H1 (cell line): ENCODE measurements around the gene HSPA4. TPM values are rescaled to one million over a fixed set of nuclear protein-coding genes. Genes with fewer than 3 reads are reported as not detected.

ENCODE experiments used
- EP300 ChIP-seq, 2 experiments: IDR thresholded peaks; 1 replicate in 1 of 2; 2 replicates in 1 of 2; pipeline ENCODE4 v1.6.1; 2011 to 2012; ENCODE audit warnings: low read depth in 2 of 2, low read length in 2 of 2, mild to moderate bottlenecking in 2 of 2, borderline replicate concordance in 1 of 2, inconsistent platforms in 1 of 2, moderate library complexity in 1 of 2
- KDM1A ChIP-seq: fragments of 200-600, 300-600 bp; sonication (generic); IDR thresholded peaks from 2 replicates; pipeline ENCODE4 v1.7.1; 2016; ENCODE audit warnings: mild to moderate bottlenecking, low read length, borderline replicate concordance
- SIRT6 ChIP-seq: IDR thresholded peaks from one replicate; pipeline ENCODE4 v1.7.1; 2012; ENCODE audit warnings: low read length, inconsistent platforms
- polyA plus RNA-seq, 7 experiments: library from polyadenylated mRNA; depleted of rRNA in 3 of 7; stranded (reverse) in 5 of 7; unstranded in 2 of 7; fragments of >200 nt in 5 of 7; fragments of 200-250 nt in 2 of 7; gene quantifications; 1 replicate in 5 of 7; 2 replicates in 1 of 7; 4 replicates in 1 of 7; pipeline versions ENCODE4 v1.2.1 to v1.2.3, GENCODE V29; 2011 to 2013; ENCODE audit warnings: missing spikeins in 2 of 7, mixed read lengths in 2 of 7
- total RNA-seq: library from RNA; stranded (reverse); fragmentation: NEBNext Ultra II Directional; extraction: Animal tissue kit (Norgen Biotek cat#: 25700); gene quantifications from 2 replicates; pipeline ENCODE4 v1.2.1, GENCODE V29; 2021
- TF ChIP-seq, protein P1 (sequence below): fragments of 300-600 bp; sonication (generic); IDR thresholded peaks from 2 replicates; pipeline ENCODE4 v1.7.1; 2012; ENCODE audit warnings: low read length, moderate library complexity, mild to moderate bottlenecking, inconsistent platforms; ENCODE audit not compliant: insufficient replicate concordance
- TF ChIP-seq, protein P2 (sequence below), 3 experiments: IDR thresholded peaks; 1 replicate in 2 of 3; 2 replicates in 1 of 3; pipeline versions ENCODE4 v1.5.1 to v1.6.1; 2011; ENCODE audit warnings: low read length in 3 of 3, mild to moderate bottlenecking in 3 of 3, inconsistent platforms in 2 of 3, low read depth in 1 of 3, moderate library complexity in 1 of 3; ENCODE audit not compliant: insufficient read depth in 1 of 3; ENCODE audit errors: control extremely low read depth in 1 of 3

The HSPA4 gene
- total and polyA plus RNA-seq, 2 of the 8 experiments (the other 6 are each of a cell fraction or from before 2014, with no cell fraction given) = 28.9 to 445 TPM

DNA sequence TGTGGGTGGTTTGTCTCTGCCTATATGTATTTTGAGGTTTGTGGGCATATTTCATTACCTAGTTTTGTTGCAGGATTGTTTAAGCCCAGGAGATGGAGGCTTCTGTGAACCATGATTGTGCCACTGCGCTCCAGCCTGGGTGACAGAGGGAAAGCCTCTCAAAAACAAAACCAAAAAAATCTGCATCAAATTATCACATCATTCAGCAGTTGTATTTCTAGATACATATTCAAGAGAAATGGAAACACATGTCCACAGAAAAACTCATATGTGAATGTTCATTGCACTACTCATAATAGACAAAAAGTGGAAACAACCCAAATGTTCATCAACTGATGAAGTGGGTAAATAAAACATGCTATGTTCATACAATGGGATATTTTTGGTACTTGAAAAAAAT, 29.9 kb downstream of the HSPA4 start (continued):
- TF ChIP-seq, protein P1, sequence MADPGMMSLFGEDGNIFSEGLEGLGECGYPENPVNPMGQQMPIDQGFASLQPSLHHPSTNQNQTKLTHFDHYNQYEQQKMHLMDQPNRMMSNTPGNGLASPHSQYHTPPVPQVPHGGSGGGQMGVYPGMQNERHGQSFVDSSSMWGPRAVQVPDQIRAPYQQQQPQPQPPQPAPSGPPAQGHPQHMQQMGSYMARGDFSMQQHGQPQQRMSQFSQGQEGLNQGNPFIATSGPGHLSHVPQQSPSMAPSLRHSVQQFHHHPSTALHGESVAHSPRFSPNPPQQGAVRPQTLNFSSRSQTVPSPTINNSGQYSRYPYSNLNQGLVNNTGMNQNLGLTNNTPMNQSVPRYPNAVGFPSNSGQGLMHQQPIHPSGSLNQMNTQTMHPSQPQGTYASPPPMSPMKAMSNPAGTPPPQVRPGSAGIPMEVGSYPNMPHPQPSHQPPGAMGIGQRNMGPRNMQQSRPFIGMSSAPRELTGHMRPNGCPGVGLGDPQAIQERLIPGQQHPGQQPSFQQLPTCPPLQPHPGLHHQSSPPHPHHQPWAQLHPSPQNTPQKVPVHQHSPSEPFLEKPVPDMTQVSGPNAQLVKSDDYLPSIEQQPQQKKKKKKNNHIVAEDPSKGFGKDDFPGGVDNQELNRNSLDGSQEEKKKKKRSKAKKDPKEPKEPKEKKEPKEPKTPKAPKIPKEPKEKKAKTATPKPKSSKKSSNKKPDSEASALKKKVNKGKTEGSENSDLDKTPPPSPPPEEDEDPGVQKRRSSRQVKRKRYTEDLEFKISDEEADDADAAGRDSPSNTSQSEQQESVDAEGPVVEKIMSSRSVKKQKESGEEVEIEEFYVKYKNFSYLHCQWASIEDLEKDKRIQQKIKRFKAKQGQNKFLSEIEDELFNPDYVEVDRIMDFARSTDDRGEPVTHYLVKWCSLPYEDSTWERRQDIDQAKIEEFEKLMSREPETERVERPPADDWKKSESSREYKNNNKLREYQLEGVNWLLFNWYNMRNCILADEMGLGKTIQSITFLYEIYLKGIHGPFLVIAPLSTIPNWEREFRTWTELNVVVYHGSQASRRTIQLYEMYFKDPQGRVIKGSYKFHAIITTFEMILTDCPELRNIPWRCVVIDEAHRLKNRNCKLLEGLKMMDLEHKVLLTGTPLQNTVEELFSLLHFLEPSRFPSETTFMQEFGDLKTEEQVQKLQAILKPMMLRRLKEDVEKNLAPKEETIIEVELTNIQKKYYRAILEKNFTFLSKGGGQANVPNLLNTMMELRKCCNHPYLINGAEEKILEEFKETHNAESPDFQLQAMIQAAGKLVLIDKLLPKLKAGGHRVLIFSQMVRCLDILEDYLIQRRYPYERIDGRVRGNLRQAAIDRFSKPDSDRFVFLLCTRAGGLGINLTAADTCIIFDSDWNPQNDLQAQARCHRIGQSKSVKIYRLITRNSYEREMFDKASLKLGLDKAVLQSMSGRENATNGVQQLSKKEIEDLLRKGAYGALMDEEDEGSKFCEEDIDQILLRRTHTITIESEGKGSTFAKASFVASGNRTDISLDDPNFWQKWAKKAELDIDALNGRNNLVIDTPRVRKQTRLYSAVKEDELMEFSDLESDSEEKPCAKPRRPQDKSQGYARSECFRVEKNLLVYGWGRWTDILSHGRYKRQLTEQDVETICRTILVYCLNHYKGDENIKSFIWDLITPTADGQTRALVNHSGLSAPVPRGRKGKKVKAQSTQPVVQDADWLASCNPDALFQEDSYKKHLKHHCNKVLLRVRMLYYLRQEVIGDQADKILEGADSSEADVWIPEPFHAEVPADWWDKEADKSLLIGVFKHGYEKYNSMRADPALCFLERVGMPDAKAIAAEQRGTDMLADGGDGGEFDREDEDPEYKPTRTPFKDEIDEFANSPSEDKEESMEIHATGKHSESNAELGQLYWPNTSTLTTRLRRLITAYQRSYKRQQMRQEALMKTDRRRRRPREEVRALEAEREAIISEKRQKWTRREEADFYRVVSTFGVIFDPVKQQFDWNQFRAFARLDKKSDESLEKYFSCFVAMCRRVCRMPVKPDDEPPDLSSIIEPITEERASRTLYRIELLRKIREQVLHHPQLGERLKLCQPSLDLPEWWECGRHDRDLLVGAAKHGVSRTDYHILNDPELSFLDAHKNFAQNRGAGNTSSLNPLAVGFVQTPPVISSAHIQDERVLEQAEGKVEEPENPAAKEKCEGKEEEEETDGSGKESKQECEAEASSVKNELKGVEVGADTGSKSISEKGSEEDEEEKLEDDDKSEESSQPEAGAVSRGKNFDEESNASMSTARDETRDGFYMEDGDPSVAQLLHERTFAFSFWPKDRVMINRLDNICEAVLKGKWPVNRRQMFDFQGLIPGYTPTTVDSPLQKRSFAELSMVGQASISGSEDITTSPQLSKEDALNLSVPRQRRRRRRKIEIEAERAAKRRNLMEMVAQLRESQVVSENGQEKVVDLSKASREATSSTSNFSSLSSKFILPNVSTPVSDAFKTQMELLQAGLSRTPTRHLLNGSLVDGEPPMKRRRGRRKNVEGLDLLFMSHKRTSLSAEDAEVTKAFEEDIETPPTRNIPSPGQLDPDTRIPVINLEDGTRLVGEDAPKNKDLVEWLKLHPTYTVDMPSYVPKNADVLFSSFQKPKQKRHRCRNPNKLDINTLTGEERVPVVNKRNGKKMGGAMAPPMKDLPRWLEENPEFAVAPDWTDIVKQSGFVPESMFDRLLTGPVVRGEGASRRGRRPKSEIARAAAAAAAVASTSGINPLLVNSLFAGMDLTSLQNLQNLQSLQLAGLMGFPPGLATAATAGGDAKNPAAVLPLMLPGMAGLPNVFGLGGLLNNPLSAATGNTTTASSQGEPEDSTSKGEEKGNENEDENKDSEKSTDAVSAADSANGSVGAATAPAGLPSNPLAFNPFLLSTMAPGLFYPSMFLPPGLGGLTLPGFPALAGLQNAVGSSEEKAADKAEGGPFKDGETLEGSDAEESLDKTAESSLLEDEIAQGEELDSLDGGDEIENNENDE = no peak
- TF ChIP-seq EP300 (IDR thresholded peaks at IDR 0.05; ENCODE audit: borderline replicate concordance in 1 of 2, low read depth in 2 of 2, low read length in 2 of 2) = no peak
- TF ChIP-seq, protein P2, sequence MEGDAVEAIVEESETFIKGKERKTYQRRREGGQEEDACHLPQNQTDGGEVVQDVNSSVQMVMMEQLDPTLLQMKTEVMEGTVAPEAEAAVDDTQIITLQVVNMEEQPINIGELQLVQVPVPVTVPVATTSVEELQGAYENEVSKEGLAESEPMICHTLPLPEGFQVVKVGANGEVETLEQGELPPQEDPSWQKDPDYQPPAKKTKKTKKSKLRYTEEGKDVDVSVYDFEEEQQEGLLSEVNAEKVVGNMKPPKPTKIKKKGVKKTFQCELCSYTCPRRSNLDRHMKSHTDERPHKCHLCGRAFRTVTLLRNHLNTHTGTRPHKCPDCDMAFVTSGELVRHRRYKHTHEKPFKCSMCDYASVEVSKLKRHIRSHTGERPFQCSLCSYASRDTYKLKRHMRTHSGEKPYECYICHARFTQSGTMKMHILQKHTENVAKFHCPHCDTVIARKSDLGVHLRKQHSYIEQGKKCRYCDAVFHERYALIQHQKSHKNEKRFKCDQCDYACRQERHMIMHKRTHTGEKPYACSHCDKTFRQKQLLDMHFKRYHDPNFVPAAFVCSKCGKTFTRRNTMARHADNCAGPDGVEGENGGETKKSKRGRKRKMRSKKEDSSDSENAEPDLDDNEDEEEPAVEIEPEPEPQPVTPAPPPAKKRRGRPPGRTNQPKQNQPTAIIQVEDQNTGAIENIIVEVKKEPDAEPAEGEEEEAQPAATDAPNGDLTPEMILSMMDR (IDR thresholded peaks at IDR 0.05; ENCODE audit: control extremely low read depth in 1 of 3, insufficient read depth in 1 of 3, low read depth in 1 of 3, low read length in 3 of 3) = no peak
- TF ChIP-seq SIRT6 = no peak
- no peak for TF ChIP-seq KDM1A
